G401.6 (cell line): Measurements from ENCODE around the gene M1AP.

ENCODE experiments used
- FAIRE-seq: peaks from 2 replicates; lab custom pipeline; 2012; peaks lifted over from hg19 to GRCh38; lab: Jason Lieb, UNC

Gene M1AP

DNA sequence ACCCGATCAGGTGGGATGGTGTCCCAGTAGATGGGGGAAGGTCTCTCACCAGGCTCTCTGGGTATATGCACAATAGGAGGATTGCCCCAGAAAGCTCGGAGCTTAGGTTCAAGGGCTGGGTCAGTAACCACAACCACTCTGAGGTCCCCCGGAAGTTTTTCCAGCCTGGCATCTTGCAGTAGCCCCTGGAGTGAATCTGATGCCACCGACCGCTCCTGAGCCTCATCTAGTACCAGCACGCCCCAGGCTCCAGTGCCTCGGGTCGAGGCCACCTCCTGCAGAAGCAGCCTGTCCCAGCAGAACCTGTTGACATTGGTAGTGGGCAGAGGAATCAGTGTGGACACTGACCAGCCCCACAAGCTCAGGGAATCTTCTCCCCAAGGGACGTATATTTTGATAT lies 124.1 kb downstream of the M1AP start:
- FAIRE-seq = no peak

DNA sequence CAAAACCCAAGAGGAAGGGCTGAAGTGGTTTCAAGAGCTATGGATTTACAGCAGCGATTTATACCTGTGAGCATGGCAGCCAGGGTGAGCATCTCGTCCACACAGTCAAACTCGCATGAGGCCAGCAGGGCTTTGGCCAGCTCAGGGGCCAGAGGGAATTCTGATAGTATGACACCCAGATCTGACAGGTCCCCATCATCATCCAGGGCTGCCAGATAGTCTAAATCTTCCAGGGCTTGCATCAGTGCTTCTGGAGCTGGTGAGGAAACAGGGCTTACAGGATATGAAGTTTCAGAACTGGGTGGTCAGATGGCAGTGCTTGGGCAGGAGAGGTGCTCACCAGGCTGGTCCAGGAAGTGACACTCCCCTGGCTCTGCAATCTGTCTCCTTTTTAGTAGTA lies 125.6 kb downstream of the M1AP start:
- no peak for FAIRE-seq

DNA sequence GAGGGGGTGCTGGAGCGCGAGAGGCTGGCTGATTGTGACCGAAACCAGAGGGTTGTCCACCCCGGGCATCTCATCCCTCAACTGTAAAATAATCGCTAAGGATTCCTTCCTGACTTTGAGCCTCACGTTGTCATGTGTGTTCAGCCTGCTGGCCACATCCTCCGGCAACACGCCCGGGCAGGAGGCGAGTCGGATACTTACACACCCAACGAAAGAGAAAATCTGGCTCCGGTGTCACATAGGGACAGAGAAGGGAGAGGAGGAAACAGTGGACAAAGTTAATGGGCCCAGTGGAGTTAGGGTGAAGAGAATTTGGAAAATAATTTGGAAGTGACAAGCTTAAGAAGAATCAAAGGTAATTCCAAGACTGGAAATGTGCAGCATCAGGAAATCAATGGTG lies 131.5 kb downstream of the M1AP start:
- FAIRE-seq = no peak

DNA sequence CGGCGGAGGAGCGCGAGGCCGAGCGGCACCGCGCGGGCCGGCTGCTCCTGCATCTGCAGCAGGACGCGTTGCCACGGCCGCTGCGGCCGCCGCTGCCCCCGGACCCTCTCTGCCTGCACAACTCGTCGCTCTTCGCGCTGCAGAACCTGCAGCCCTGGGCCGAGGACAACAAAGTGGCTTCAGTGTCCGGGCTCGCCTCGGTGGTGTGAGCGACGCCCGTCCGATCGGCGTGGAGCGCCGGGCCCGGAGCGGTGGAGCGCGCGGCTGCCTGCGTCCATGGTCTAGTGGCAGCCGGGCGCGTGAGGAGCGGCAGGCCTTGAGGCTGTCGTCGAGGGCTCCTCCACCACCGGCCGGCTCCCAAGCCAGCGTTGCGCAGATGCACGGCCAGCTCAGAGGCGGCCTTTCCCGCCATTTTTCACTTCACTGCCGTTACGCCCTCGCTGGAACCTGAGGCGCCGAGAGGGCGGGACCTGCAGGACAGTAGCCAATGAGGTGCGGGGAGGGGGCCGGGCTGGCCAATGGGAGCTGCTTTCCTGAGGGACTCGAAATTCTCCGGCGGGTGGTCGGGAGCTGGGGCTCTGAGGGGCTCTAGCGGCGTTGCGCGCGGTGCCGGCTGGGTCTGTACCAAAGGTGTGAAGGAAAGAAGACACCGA lies 132.0 kb downstream of the M1AP start:
- no peak for FAIRE-seq

DNA sequence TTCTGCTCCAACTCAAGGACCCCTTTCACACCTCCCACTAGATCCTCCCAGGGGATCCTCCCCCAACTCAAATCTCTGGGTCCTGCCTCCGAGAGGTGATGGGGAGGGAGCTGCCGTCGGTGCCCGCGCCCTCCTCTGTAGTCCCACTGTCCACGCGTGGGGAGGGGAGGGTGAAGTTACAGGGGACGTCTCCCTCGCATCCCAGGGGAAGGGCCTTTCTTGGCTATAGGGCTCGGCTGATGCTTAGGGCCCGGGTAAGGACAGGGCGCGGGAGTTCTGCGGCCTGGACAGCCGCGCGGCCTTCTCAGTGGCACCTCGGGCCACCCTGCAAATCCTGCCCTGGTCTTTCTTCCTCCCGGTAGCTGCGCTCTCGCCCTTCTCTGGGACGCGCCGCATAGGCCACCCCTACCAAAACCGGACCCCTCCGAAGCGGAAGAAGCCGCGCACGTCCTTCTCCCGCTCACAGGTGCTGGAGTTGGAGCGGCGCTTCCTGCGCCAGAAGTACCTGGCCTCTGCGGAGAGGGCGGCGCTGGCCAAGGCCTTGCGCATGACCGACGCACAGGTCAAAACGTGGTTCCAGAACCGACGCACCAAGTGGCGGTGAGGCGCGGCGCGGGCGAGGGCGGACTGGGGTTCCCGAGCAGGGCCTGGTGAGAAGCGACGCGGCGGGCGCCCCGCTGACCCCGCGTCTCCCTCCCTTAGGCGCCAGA lies 132.7 kb downstream of the M1AP start:
- FAIRE-seq = no peak

- no peak for FAIRE-seq
These were observed 133.5 kb downstream of the M1AP start, which contains the start of gene TLX2 for GRCh38 chr2:74514368-74515270. Gene TLX2, plus strand, starts transcription at chr2:74514450. Its CDS starts 357 bp downstream, at chr2:74514807.

- FAIRE-seq = no peak
These were observed 134.3 kb downstream of the M1AP start for GRCh38 chr2:74513605-74514367.

DNA sequence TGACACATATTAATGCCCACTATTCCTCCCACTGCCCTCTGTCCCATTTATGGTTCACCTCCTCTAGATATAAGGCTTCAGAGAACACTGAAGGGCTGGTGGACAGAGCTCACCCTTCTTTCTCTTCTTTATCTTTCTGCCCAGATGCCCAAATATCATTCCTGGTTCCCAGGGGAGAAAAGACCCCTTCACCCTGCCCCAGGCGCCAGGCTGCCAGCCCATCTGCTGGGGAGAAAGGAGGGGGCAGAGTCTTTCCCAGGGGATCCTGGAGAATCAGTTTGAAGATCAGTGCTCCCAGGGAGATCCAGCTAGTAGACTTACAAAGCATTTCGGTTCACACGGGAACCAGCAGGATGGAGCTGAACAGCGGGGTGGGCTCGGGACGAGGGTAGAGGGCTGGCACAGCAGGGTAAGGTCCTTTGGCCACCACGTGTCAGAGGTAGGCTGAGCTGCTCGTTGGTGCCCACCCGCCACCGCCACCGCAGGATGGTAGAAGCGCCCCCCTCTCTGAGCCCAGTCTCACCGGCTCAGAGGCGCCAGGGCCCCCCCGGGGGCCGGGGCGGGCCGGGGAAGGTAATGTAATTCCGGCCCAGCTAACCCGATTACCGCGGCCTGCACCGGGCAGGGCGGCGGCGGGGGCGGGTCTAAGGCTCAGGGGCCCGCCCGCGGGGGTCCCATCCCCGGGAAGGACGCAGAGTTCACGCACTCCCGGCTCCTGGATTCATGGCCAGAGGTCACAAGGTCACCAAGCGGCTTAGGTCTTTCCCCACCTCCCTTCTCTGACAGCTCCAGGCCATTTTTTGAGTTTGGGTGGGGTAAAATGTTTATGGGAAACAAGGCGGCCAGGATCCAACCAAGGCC lies 135.2 kb downstream of the M1AP start:
- FAIRE-seq = no peak

DNA sequence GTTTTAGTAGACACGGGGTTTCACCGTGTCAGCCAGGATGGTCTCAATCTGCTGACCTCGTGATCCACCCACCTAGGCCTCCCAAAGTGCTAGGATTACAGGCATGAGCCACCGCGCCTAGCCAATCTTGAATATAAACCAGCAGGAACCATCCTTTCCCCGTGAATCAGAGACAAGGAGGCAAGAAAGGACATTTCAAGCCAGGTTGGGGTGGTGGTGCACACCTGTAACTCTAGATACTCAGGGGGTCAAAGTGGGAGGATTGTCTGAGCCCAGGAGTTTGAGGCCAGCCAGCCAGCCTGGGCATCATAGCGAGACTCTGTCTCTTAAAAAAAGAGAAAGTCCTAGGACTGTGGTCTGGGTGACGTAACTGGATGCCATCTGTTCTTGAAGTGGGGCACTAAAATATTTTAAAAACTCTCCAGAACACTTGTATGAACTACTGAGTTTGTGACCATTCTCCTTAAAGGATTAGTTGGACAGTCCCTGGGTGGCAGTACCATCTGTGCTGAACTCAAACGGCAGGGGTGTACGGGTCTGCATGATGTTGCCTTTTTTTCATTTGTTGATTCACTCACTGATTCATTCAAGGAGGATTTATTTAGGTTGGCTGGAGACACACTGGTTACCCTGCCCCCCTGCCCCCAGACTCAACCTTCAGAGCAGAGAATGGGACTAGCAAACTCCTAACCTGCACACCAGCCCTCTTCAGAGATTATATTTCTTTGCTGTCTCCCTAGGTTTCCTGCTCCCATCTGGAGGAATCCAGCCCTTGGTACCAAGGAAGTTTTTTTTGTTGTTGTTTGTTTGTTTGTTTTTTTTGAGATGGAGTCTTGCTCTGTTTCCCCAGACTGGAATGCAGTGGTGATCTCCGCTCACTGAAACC lies 136.8 kb downstream of the M1AP start:
- FAIRE-seq = no peak

GRCh38 chr2:74510272-74510671 lies 137.9 kb downstream of the M1AP start:
- FAIRE-seq = no peak

DNA sequence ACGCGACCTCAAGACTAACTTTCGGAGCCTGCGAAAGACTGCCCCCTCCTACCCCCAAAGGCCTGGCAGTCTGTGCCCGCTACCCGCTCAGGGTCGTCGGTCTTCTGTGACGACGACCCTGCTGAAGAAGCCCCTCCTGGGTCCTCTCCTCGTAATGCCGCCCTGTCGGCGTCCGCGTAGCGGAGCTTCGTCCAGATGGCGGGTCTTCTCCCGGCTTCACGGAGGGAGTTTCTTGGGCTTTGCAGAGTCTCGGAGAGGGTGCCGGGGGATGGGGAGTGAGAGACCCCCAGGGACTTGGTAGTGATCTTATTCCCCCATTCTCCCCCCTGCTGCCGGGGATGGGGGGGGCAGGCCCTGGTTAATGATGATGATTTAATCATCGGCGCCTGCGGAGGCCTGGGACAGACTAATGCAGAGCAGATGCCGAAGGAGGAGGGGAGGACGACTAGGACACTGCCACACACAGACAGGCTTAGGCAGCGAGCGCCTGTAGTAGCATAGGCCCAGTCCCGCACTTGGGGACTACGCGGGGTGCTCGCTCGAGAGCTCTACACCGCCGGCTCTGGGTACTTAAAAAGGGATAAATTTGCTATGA lies 140.1 kb downstream of the M1AP start:
- no peak for FAIRE-seq
